SU-DHL-6 (cell line): Measurements from ENCODE around the gene AFF3.
"Not testable (repeated sequence)": the region's sequence is repeated elsewhere in the genome, so short reads cannot be mapped to it uniquely, and the experiment has no call there.

ENCODE experiments used
- H2AFZ ChIP-seq: fragments of 200-600 bp; sonication (generic); 2 replicates; pipeline ENCODE4 v1.6.1; 2014; ENCODE audit warnings: low read depth, mild to moderate bottlenecking, moderate library complexity, mixed read lengths, antibody characterized with exemption, low read length; ENCODE audit not compliant: severe bottlenecking
- H3F3A ChIP-seq: fragments of 200-600 bp; shearing (Covaris generic); 2 replicates; pipeline ENCODE4 v1.6.0; 2016; ENCODE audit warnings: antibody characterized with exemption, mild to moderate bottlenecking; ENCODE audit not compliant: insufficient read depth
- H3K27ac ChIP-seq: fragments of 200-600 bp; sonication (generic); 2 replicates; pipeline ENCODE4 v1.5.1; 2016; ENCODE audit warnings: low read depth, mild to moderate bottlenecking, low read length, moderate library complexity, mixed read lengths
- H3K27me3 ChIP-seq: fragments of 200-600 bp; sonication (generic), shearing (Covaris generic); 2 replicates; pipeline ENCODE4 v1.6.0; 2014; ENCODE audit warnings: mild to moderate bottlenecking, low read length
- H3K36me3 ChIP-seq: fragments of 200-600 bp; sonication (generic); 2 replicates; pipeline ENCODE4 v1.6.1; 2014; ENCODE audit warnings: mild to moderate bottlenecking, low read length, mixed read lengths
- H3K4me2 ChIP-seq: fragments of 300-600, 200-600 bp; shearing (Covaris generic), sonication (generic); 2 replicates; pipeline ENCODE4 v1.6.0; 2014; ENCODE audit warnings: low read length, low read depth, mild to moderate bottlenecking; ENCODE audit not compliant: poor library complexity, severe bottlenecking
- H3K4me3 ChIP-seq: fragments of 200-600 bp; sonication (generic); 2 replicates; pipeline ENCODE4 v1.5.1; 2014; ENCODE audit warnings: antibody characterized with exemption, low read length, mild to moderate bottlenecking, mixed read lengths; ENCODE audit not compliant: insufficient read depth, poor library complexity, severe bottlenecking
- H3K79me2 ChIP-seq: fragments of 200-600 bp; sonication (generic); 2 replicates; pipeline ENCODE4 v1.6.1; 2014; ENCODE audit warnings: mild to moderate bottlenecking, low read length, moderate library complexity; ENCODE audit not compliant: insufficient read depth
- H3K9ac ChIP-seq: fragments of 200-600 bp; sonication (generic); 2 replicates; pipeline ENCODE4 v1.7.0; 2014; ENCODE audit warnings: mild to moderate bottlenecking, low read length
- H3K9me2 ChIP-seq: fragments of 200-600 bp; sonication (generic); replicated peaks from 2 replicates; pipeline ENCODE4 v1.6.1; 2014; ENCODE audit warnings: low read length; ENCODE audit not compliant: insufficient read depth
- H3K9me3 ChIP-seq: fragments of 200-600 bp; sonication (generic); 2 replicates; pipeline ENCODE4 v1.6.1; 2014; ENCODE audit warnings: low read length, mixed read lengths; ENCODE audit not compliant: insufficient read depth
- H4K20me1 ChIP-seq: fragments of 200-600 bp; sonication (generic); 2 replicates; pipeline ENCODE4 v1.6.1; 2014; ENCODE audit warnings: low read depth, mild to moderate bottlenecking, antibody characterized with exemption, low read length, moderate library complexity, mixed read lengths
- CTCF ChIP-seq: fragments of 200-600 bp; sonication (generic); IDR thresholded peaks from one replicate; pipeline ENCODE4 v1.5.1; 2017; ENCODE audit warnings: antibody characterized with exemption, mild to moderate bottlenecking, low read length, moderate library complexity; ENCODE audit not compliant: insufficient read depth, poor library complexity, severe bottlenecking
- EZH2phosphoT487 ChIP-seq: fragments of 200-600 bp; sonication (generic), shearing (Covaris generic); conservative IDR thresholded peaks from 2 replicates; pipeline ENCODE4 v1.6.1; 2018; ENCODE audit warnings: mild to moderate bottlenecking, antibody characterized with exemption, low read length, moderate library complexity, mixed read lengths

AFF3 gene

GRCh38 chr2:99509387-99509786 lies 633.0 kb downstream of the AFF3 start:
- Histone ChIP-seq H4K20me1 (no peaks in the 10 kb centered on the region), H3K36me3 (no peaks in the 10 kb centered on the region), H3K4me2 (no peak overlapping the region), H3F3A (no peaks in the 10 kb centered on the region), H3K79me2 (no peaks in the 10 kb centered on the region), H3K9ac (no peak overlapping the region), H3K27ac (no peak overlapping the region), H3K27me3 (no peaks in the 10 kb centered on the region), H2AFZ (no peak overlapping the region), H3K9me3 (no peaks in the 10 kb centered on the region), H3K9me2 (no peaks in the 10 kb centered on the region), H3K4me3 (no peak overlapping the region)
- no peak for TF ChIP-seq EZH2phosphoT487
- no peak for TF ChIP-seq CTCF

GRCh38 chr2:99507937-99508818 lies 634.2 kb downstream of the AFF3 start:
- no peaks in the 10 kb centered on the region for H3K9me3 ChIP-seq
- no peaks in the 10 kb centered on the region for H4K20me1 ChIP-seq
- no peaks in the 10 kb centered on the region for H3F3A ChIP-seq
- no peak overlapping the region for H3K4me3 ChIP-seq
- no peak overlapping the region for H3K9ac ChIP-seq
- no peaks in the 10 kb centered on the region for H3K36me3 ChIP-seq
- H3K9me2 ChIP-seq: no peaks in the 10 kb centered on the region
- TF ChIP-seq CTCF: no peak
- TF ChIP-seq EZH2phosphoT487: no peak
- no peaks in the 10 kb centered on the region for H3K27me3 ChIP-seq
- no peak overlapping the region for H2AFZ ChIP-seq
- H3K27ac ChIP-seq: no peak overlapping the region
- no peak overlapping the region for H3K4me2 ChIP-seq
- H3K79me2 ChIP-seq: no peaks in the 10 kb centered on the region

- no peaks in the 10 kb centered on the region for H3K27me3 ChIP-seq
- H3K9me2 ChIP-seq: no peaks in the 10 kb centered on the region
- no peak overlapping the region for H3K9ac ChIP-seq
- no peak overlapping the region for H3K4me2 ChIP-seq
- H2AFZ ChIP-seq: no peak overlapping the region
- no peaks in the 10 kb centered on the region for H3K79me2 ChIP-seq
- no peaks in the 10 kb centered on the region for H3K9me3 ChIP-seq
- H4K20me1 ChIP-seq: no peaks in the 10 kb centered on the region
- no peaks in the 10 kb centered on the region for H3F3A ChIP-seq
- H3K27ac ChIP-seq: no peak overlapping the region
- TF ChIP-seq EZH2phosphoT487 (no peak), CTCF (no peak)
- no peaks in the 10 kb centered on the region for H3K36me3 ChIP-seq
- no peak overlapping the region for H3K4me3 ChIP-seq
These were observed 637.4 kb downstream of the AFF3 start for GRCh38 chr2:99504844-99505584.

GRCh38 chr2:99503662-99504416 lies 638.6 kb downstream of the AFF3 start:
- not testable (repeated sequence) for H3K79me2 ChIP-seq, H4K20me1 ChIP-seq, H3K4me3 ChIP-seq, H3K9me2 ChIP-seq, H3F3A ChIP-seq, H3K36me3 ChIP-seq, H3K4me2 ChIP-seq, H3K27ac ChIP-seq, H3K9me3 ChIP-seq, H3K27me3 ChIP-seq, H3K9ac ChIP-seq, H2AFZ ChIP-seq
